ENCODE measurements around the gene CASK.

CASK gene

DNA sequence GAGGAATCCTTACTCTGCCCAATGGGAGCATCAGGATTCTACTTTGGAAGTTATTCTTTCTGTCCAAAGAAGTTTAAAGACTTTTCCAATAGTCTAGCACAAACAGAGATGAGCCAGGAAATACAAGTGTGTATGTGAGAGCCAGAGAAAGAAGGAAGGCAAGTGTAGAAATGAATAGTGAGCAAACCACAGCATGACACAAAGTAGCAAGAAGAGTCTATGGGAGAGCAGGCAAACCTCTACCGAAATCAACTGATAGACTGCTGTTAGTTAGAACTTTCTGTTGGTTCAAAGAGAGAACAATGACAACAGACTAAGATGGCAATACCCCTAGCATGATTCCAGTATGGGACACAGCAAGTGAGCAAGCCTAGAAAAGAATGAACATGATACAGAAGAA, 250.7 kb downstream of the CASK start:
- ChIA-PET POLR2A (no interaction called here), CTCF (no interaction called here)

DNA sequence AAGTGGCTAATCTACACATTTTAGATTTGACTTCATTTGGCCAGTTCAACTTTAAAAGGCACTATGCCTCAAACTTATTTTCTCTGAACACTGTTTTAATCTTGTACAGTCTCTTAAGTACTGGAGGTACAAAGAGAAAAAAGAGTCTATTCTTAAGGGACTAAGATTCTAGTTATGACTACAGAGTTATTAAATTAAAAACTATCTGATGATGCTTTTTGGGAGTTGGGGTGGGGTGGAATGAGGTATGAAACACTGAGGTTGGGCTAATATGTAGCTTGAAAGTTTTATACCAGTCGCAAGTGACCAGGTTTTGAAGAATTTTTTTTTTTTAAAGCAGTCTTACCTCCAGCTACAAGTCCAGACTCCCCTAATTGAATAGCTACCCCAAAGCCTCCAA, 252.3 kb downstream of the CASK start:
- TF ChIP-seq, protein P1, sequence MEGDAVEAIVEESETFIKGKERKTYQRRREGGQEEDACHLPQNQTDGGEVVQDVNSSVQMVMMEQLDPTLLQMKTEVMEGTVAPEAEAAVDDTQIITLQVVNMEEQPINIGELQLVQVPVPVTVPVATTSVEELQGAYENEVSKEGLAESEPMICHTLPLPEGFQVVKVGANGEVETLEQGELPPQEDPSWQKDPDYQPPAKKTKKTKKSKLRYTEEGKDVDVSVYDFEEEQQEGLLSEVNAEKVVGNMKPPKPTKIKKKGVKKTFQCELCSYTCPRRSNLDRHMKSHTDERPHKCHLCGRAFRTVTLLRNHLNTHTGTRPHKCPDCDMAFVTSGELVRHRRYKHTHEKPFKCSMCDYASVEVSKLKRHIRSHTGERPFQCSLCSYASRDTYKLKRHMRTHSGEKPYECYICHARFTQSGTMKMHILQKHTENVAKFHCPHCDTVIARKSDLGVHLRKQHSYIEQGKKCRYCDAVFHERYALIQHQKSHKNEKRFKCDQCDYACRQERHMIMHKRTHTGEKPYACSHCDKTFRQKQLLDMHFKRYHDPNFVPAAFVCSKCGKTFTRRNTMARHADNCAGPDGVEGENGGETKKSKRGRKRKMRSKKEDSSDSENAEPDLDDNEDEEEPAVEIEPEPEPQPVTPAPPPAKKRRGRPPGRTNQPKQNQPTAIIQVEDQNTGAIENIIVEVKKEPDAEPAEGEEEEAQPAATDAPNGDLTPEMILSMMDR (IDR thresholded peaks at IDR 0.05; ENCODE audit: control extremely low read depth, extremely low read depth, low read depth, missing control alignments) = no peak
- DNase-seq (ENCODE audit: extremely low spot score) = no peak
- ChIA-PET CTCF (no interaction called here), POLR2A (no interaction called here)

More for the DNA sequence above, 250.7 kb downstream of the CASK start:
- DNase-seq (ENCODE audit: extremely low spot score) = no peak
- TF ChIP-seq, protein P1 (IDR thresholded peaks at IDR 0.05; ENCODE audit: control extremely low read depth, extremely low read depth, low read depth, missing control alignments) = no peak

DNA sequence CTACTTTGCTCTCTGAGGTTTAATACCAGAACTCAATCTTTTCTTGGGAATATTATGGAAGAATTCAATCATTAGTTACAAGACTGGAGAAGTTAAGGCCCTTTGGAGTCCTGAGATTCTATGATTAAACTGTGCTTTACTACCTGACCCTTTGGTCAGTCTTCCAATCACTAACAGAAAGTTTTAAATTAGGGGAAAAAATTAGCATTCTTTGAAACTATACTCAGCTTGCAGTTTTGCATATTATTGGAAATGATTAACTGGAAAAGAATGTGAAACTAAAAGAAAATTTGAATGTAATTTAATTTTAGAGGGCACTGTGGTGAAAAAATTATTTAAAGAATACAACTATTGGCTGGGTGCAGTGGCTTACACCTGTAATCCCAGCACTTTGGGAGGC, 253.2 kb downstream of the CASK start:
- TF ChIP-seq, protein P1 (IDR thresholded peaks at IDR 0.05; ENCODE audit: control extremely low read depth, extremely low read depth, low read depth, missing control alignments) = no peak
- CTCF ChIA-PET = no interaction called here
- DNase-seq (ENCODE audit: extremely low spot score) = no peak
- POLR2A ChIA-PET = no interaction called here

DNA sequence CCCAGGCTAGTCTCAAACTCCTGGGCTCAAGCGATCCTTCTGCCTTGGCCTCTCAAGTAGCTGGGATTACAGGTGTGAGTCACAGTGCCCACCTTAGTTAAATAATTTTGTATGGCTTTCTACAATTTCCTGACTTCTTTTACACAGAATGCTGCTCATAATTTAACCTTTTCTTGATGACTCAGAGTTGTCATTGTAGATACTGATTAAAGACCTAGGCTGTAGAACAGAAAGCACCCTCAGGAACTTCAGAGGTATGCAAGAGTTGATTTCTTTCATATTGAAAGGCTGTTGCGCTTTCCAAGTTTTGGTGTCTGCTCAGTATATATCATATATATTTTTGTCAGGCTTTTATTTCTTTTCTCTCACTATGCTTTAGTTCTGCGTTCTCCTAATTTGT, 255.7 kb downstream of the CASK start:
- TF ChIP-seq, protein P1 (IDR thresholded peaks at IDR 0.05; ENCODE audit: control extremely low read depth, extremely low read depth, low read depth, missing control alignments) = no peak
- no peak for DNase-seq (ENCODE audit: extremely low spot score)
- ChIA-PET POLR2A (no interaction called here), CTCF (no interaction called here)

DNA sequence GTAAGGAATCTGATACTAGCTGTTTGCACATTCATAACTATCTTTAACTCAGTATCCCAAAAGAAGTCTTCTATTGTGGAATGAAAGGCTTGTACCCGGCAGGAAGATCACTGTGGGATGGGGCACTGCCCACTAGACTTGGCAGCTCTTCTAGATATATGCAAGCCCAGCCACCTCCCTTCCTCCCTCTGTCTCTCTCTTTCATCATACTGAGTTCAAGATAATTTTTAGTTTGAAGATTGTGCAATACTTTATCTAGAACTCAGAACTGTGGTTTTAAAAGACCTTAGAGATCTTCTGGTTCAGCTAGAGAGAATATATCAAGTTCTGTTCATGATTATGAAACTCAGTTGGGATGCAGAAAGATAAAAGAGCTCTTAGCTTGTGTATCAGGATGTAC, 257.1 kb downstream of the CASK start:
- POLR2A ChIA-PET = no interaction called here

DNA sequence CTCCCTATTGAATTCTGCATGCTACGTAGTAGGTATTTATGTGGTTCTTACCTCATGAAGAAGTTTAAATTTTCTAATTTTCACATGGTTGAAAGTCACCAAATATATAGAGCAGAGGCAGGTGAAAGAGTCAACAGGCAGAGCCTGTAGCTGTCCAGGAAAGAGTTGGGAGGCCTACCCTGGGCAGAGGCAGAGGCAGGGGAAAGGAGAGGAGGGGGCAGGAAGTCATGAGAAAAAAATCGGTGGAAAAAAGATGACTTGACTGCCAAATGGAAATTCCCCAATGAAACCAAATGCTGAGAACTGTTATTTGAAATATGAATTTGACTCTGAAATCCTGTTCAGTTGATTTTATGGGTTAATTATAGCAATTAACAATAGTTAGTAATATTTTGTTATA, 257.7 kb downstream of the CASK start:
- TF ChIP-seq, protein P1 (IDR thresholded peaks at IDR 0.05; ENCODE audit: control extremely low read depth, extremely low read depth, low read depth, missing control alignments) = no peak
- ChIA-PET POLR2A (no interaction called here), CTCF (interaction anchor here (1.5 kb wide), 1 partner anchor 8 kb away, joined by 3 read pairs; no protein-coding TSS in a partner anchor)
- no peak for DNase-seq (ENCODE audit: extremely low spot score)

More for the DNA sequence above, 257.1 kb downstream of the CASK start:
- DNase-seq (ENCODE audit: extremely low spot score) = no peak
- CTCF ChIA-PET = interaction anchor here (1.5 kb wide), 1 partner anchor 9 kb away, joined by 3 read pairs; no protein-coding TSS in a partner anchor
- TF ChIP-seq, protein P1 (IDR thresholded peaks at IDR 0.05; ENCODE audit: control extremely low read depth, extremely low read depth, low read depth, missing control alignments) = no peak

DNA sequence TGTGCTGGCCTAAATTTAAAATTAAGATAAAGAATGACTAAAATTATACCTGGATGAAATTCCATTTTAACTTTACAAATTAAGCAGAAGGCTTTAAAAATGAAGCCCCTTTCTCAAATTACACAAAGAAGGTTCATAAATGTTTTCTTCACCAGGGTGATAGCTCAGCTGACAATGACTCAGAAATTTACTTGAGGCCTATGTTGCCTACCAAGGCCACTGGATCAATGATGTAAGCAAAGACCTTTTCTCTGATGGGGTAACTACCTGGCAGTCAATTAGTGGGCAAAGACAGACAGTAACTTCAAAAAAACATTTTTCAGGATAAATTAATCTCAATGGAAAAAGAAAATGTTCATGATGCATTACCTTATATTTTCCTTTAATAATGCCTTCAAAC, 258.4 kb downstream of the CASK start:
- DNase-seq (ENCODE audit: extremely low spot score) = no peak
- CTCF ChIA-PET = no interaction called here
- TF ChIP-seq, protein P1 (IDR thresholded peaks at IDR 0.05; ENCODE audit: control extremely low read depth, extremely low read depth, low read depth, missing control alignments) = no peak
- POLR2A ChIA-PET = no interaction called here
